HEK293 (cell line): Measurements from ENCODE around the gene PLSCR3.
A peak's percentile ranks its signal among the peaks of the same experiment; 100 is the strongest.

Experiments used
- CTCF ChIA-PET: fragments of 350-600 bp; formaldehyde crosslinking; extraction: SDS; loops from one replicate; lab custom pipeline; 2021; ENCODE audit warnings: antibody characterized with exemption; lab: Yijun Ruan, JAX
- POLR2A ChIA-PET: fragments of 300-600 bp; formaldehyde crosslinking; extraction: SDS; loops from one replicate; lab custom pipeline; 2020; ENCODE audit warnings: antibody characterized with exemption, inconsistent platforms; lab: Yijun Ruan, JAX
- H3K27ac ChIP-seq: fragments of 200-500 bp; sonication (Bioruptor generic); 2 replicates; pipeline ENCODE4 v1.5.1; 2014; ENCODE audit warnings: low read depth, low read length, control low read depth, inconsistent platforms; ENCODE audit errors: extremely low read depth
- H3K36me3 ChIP-seq, 2 experiments: fragments of 200-500 bp in 1 of 2; sonication (Bioruptor generic) in 1 of 2; 1 replicate in 1 of 2; 2 replicates in 1 of 2; pipeline ENCODE4 v1.5.1; 2014 to 2017; ENCODE audit warnings: inconsistent platforms in 2 of 2, low read length in 2 of 2; ENCODE audit not compliant: control insufficient read depth in 2 of 2, insufficient read depth in 1 of 2
- H3K4me1 ChIP-seq: fragments of 200-500 bp; sonication (Bioruptor generic); 2 replicates; pipeline ENCODE4 v1.5.1; 2014; ENCODE audit warnings: mild to moderate bottlenecking, low read length, inconsistent platforms; ENCODE audit not compliant: control insufficient read depth, insufficient read depth
- H3K4me3 ChIP-seq: 2 replicates; pipeline ENCODE4 v1.5.1; 2011; ENCODE audit warnings: low read depth, mild to moderate bottlenecking, control low read depth, low read length, moderate library complexity
- H3K9me3 ChIP-seq: fragments of 200-500 bp; sonication (Bioruptor generic); 2 replicates; pipeline ENCODE4 v1.5.1; 2014; ENCODE audit warnings: low read depth, low read length, inconsistent platforms; ENCODE audit not compliant: control insufficient read depth, insufficient read depth
- HIC1 ChIP-seq: fragments of 450-650 bp; formaldehyde crosslinking; IDR thresholded peaks from 2 replicates; pipeline ENCODE4 v1.5.1; 2016; ENCODE audit warnings: missing biosample characterization, missing genetic modification characterization
- IKZF3 ChIP-seq: fragments of 450-650 bp; IDR thresholded peaks from 2 replicates; pipeline ENCODE4 v1.5.0; 2018; ENCODE audit warnings: missing biosample characterization, mild to moderate bottlenecking, missing genetic modification characterization, moderate library complexity
- SCRT2 ChIP-seq: fragments of 450-650 bp; formaldehyde crosslinking; IDR thresholded peaks from 2 replicates; pipeline ENCODE4 v1.5.1; 2016; ENCODE audit warnings: missing biosample characterization, missing genetic modification characterization
- ZBTB8A ChIP-seq: fragments of 450-650 bp; formaldehyde crosslinking; IDR thresholded peaks from 2 replicates; pipeline ENCODE4 v1.5.1; 2016; ENCODE audit warnings: missing biosample characterization, missing genetic modification characterization
- ZIC2 ChIP-seq: fragments of 450-650 bp; formaldehyde crosslinking; IDR thresholded peaks from 2 replicates; pipeline ENCODE4 v1.5.1; 2016; ENCODE audit warnings: missing biosample characterization, missing genetic modification characterization
- ZNF184 ChIP-seq: fragments of 450-650 bp; IDR thresholded peaks from 2 replicates; pipeline ENCODE4 v1.5.1; 2018; ENCODE audit warnings: missing biosample characterization, mild to moderate bottlenecking, missing genetic modification characterization
- ZNF626 ChIP-seq: fragments of 450-650 bp; sonication (Bioruptor Pico); formaldehyde crosslinking; IDR thresholded peaks from 2 replicates; pipeline ENCODE4 v1.5.1; 2018; ENCODE audit warnings: missing biosample characterization, missing genetic modification characterization, inconsistent platforms
- ZNF629 ChIP-seq: fragments of 450-650 bp; formaldehyde crosslinking; IDR thresholded peaks from 2 replicates; pipeline ENCODE4 v1.5.1; 2017; ENCODE audit warnings: missing biosample characterization, missing genetic modification characterization
- ZNF654 ChIP-seq: fragments of 450-650 bp; formaldehyde crosslinking; IDR thresholded peaks from 2 replicates; pipeline ENCODE4 v1.5.1; 2016; ENCODE audit warnings: low read depth, missing biosample characterization, missing genetic modification characterization
- ZSCAN23 ChIP-seq: fragments of 450-650 bp; formaldehyde crosslinking; IDR thresholded peaks from 2 replicates; pipeline ENCODE4 v1.5.1; 2016; ENCODE audit warnings: missing biosample characterization, missing genetic modification characterization
- TF ChIP-seq, protein P1 (sequence below): fragments of 450-650 bp; formaldehyde crosslinking; conservative IDR thresholded peaks from 2 replicates; pipeline ENCODE4 v1.5.1; 2016; ENCODE audit warnings: low read depth, missing biosample characterization, missing genetic modification characterization
- TF ChIP-seq, protein P2 (sequence below): fragments of 450-650 bp; formaldehyde crosslinking; IDR thresholded peaks from 2 replicates; pipeline ENCODE4 v1.5.1; 2016; ENCODE audit warnings: missing biosample characterization, missing genetic modification characterization
- TF ChIP-seq, protein P3 (sequence below): fragments of 450-650 bp; formaldehyde crosslinking; IDR thresholded peaks from 2 replicates; pipeline ENCODE4 v1.5.1; 2016; ENCODE audit warnings: missing biosample characterization, missing genetic modification characterization
- TF ChIP-seq, protein P4 (sequence below): fragments of 450-650 bp; formaldehyde crosslinking; IDR thresholded peaks from 2 replicates; pipeline ENCODE4 v1.5.1; 2016; ENCODE audit warnings: missing biosample characterization, missing genetic modification characterization
- TF ChIP-seq, protein P5 (sequence below): fragments of 450-650 bp; formaldehyde crosslinking; IDR thresholded peaks from 2 replicates; pipeline ENCODE4 v1.5.1; 2017; ENCODE audit warnings: missing biosample characterization, missing genetic modification characterization

The PLSCR3 gene

DNA sequence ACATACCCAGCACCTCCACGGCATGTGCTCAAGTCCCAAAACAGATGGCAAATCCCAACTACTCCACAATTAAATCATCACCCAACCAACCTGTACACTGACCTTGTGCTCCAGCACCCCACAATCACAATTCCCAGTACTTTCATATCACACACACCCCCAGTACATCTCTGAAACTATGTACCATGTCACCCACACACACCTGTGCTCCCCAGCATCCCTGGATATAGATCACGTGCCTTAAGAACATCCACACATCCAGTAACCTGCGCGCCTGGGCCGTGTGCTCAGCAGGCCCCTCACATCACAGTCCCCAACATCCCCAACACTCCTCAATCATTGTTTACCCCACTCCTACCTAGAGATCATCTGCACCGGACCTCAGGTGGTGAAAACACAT, 15.4 kb upstream of the PLSCR3 start (continued):
- TF ChIP-seq, protein P1, sequence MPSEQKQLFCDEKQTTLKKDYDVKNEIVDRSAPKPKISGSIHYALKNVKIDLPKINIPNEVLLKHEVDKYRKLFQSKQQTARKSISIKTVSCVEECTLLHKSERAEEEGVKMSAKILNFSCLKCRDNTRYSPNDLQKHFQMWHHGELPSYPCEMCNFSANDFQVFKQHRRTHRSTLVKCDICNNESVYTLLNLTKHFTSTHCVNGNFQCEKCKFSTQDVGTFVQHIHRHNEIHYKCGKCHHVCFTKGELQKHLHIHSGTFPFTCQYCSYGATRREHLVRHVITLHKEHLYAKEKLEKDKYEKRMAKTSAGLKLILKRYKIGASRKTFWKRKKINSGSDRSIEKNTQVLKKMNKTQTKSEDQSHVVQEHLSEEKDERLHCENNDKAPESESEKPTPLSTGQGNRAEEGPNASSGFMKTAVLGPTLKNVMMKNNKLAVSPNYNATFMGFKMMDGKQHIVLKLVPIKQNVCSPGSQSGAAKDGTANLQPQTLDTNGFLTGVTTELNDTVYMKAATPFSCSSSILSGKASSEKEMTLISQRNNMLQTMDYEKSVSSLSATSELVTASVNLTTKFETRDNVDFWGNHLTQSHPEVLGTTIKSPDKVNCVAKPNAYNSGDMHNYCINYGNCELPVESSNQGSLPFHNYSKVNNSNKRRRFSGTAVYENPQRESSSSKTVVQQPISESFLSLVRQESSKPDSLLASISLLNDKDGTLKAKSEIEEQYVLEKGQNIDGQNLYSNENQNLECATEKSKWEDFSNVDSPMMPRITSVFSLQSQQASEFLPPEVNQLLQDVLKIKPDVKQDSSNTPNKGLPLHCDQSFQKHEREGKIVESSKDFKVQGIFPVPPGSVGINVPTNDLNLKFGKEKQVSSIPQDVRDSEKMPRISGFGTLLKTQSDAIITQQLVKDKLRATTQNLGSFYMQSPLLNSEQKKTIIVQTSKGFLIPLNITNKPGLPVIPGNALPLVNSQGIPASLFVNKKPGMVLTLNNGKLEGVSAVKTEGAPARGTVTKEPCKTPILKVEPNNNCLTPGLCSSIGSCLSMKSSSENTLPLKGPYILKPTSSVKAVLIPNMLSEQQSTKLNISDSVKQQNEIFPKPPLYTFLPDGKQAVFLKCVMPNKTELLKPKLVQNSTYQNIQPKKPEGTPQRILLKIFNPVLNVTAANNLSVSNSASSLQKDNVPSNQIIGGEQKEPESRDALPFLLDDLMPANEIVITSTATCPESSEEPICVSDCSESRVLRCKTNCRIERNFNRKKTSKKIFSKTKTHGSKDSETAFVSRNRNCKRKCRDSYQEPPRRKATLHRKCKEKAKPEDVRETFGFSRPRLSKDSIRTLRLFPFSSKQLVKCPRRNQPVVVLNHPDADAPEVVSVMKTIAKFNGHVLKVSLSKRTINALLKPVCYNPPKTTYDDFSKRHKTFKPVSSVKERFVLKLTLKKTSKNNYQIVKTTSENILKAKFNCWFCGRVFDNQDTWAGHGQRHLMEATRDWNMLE (tag by site-specific recombination) = no peak
- TF ChIP-seq ZNF626 (tag by site-specific recombination) (no peak), ZNF654 (tag by site-specific recombination) (no peak), SCRT2 (tag by site-specific recombination) (no peak), ZSCAN23 (tag by site-specific recombination) (no peak)
- TF ChIP-seq, protein P2, sequence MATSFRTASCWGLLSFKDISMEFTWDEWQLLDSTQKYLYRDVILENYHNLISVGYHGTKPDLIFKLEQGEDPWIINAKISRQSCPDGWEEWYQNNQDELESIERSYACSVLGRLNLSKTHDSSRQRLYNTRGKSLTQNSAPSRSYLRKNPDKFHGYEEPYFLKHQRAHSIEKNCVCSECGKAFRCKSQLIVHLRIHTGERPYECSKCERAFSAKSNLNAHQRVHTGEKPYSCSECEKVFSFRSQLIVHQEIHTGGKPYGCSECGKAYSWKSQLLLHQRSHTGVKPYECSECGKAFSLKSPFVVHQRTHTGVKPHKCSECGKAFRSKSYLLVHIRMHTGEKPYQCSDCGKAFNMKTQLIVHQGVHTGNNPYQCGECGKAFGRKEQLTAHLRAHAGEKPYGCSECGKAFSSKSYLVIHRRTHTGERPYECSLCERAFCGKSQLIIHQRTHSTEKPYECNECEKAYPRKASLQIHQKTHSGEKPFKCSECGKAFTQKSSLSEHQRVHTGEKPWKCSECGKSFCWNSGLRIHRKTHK (tag by site-specific recombination) = no peak
- TF ChIP-seq, all 188 proteins: peak for 0

- CTCF ChIA-PET = interaction anchor here (0.6 kb wide), 1 partner anchor 56 kb away, joined by 5 read pairs; no protein-coding TSS in a partner anchor
- Histone ChIP-seq H3K4me3 (no peak overlapping the region), H3K4me1 (0 out of 2 replicates have a peak, but pooled peaks cover 5% of the 10 kb centered on the region), H3K27ac (no peak overlapping the region), H3K9me3 (no peaks in the 10 kb centered on the region), H3K36me3 (peaks cover 3 to 32% of the 10 kb centered on the region in 2 experiments)
- POLR2A ChIA-PET = interaction anchor here (0.5 kb wide), 1 partner anchor 59 kb away, joined by 5 read pairs; no protein-coding TSS in a partner anchor
- TF ChIP-seq ZNF629 (tag by site-specific recombination) = no peak
- TF ChIP-seq, protein P3, sequence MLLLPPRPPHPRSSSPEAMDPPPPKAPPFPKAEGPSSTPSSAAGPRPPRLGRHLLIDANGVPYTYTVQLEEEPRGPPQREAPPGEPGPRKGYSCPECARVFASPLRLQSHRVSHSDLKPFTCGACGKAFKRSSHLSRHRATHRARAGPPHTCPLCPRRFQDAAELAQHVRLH (tag by site-specific recombination) = no peak
- 0 out of 2 replicates have a peak, but pooled peaks have one; percentile 5 for TF ChIP-seq HIC1 (tag by site-specific recombination)
- TF ChIP-seq ZBTB8A = no peak
- TF ChIP-seq, protein P4, sequence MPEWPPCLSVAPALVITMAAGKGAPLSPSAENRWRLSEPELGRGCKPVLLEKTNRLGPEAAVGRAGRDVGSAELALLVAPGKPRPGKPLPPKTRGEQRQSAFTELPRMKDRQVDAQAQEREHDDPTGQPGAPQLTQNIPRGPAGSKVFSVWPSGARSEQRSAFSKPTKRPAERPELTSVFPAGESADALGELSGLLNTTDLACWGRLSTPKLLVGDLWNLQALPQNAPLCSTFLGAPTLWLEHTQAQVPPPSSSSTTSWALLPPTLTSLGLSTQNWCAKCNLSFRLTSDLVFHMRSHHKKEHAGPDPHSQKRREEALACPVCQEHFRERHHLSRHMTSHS (tag by site-specific recombination) = no peak
- no peak for TF ChIP-seq ZIC2 (tag by site-specific recombination)
- TF ChIP-seq ZNF184 = no peak
- TF ChIP-seq IKZF3 (tag by site-specific recombination) = no peak
- TF ChIP-seq, protein P5, sequence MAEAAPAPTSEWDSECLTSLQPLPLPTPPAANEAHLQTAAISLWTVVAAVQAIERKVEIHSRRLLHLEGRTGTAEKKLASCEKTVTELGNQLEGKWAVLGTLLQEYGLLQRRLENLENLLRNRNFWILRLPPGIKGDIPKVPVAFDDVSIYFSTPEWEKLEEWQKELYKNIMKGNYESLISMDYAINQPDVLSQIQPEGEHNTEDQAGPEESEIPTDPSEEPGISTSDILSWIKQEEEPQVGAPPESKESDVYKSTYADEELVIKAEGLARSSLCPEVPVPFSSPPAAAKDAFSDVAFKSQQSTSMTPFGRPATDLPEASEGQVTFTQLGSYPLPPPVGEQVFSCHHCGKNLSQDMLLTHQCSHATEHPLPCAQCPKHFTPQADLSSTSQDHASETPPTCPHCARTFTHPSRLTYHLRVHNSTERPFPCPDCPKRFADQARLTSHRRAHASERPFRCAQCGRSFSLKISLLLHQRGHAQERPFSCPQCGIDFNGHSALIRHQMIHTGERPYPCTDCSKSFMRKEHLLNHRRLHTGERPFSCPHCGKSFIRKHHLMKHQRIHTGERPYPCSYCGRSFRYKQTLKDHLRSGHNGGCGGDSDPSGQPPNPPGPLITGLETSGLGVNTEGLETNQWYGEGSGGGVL = no peak
These were observed 14.5 kb upstream of the PLSCR3 start for GRCh38 chr17:7408863-7409262.
